Lung (tissue), 12 donors: Measurements from ENCODE around the gene PDE8B. TPM values are rescaled to one million over a fixed set of nuclear protein-coding genes. Genes with fewer than 3 reads are reported as not detected.

Source experiments
- ATAC-seq: fragments of 200-7000 bp; cut with Tn5 transposase; one replicate; pipeline ENCODE4 v1.9.1; 2020; ENCODE audit warnings: moderate number of reproducible peaks; ENCODE audit not compliant: insufficient read depth, low FRiP score
- DNase-seq, 3 donors: peaks; one replicate each; pipeline ENCODE4 v3.0.0-alpha.2; 2013 to 2017
- H3K27ac ChIP-seq, 2 donors: one replicate each; pipeline ENCODE4 v1.5.1; 2013; ENCODE audit warnings: mild to moderate bottlenecking in 2 of 2, moderate library complexity in 2 of 2, control low read depth in 1 of 2, inconsistent platforms in 1 of 2, low read depth in 1 of 2, low read length in 1 of 2
- H3K27me3 ChIP-seq, 3 donors: one replicate each; pipeline ENCODE4 v1.5.1; 2013; ENCODE audit warnings: low read length in 2 of 3; ENCODE audit not compliant: control insufficient read depth in 3 of 3, insufficient read depth in 3 of 3
- H3K36me3 ChIP-seq, 4 donors: one replicate each; pipeline ENCODE4 v1.5.1; 2013; ENCODE audit warnings: low read length in 4 of 4, mild to moderate bottlenecking in 1 of 4, moderate library complexity in 1 of 4; ENCODE audit not compliant: control insufficient read depth in 4 of 4, insufficient read depth in 4 of 4
- H3K4me1 ChIP-seq, 5 donors: one replicate each; pipeline ENCODE4 v1.5.1; 2013; ENCODE audit warnings: low read length in 5 of 5, mild to moderate bottlenecking in 2 of 5, moderate library complexity in 1 of 5; ENCODE audit not compliant: control insufficient read depth in 5 of 5, insufficient read depth in 5 of 5
- H3K4me3 ChIP-seq: one replicate; pipeline ENCODE4 v1.5.1; 2013; ENCODE audit warnings: mild to moderate bottlenecking, control low read depth, moderate library complexity
- H3K9ac ChIP-seq, 2 donors: one replicate each; pipeline ENCODE4 v1.5.1; 2013; ENCODE audit warnings: low read length in 2 of 2, control low read depth in 1 of 2; ENCODE audit not compliant: insufficient read depth in 1 of 2
- H3K9me3 ChIP-seq, 4 donors: one replicate each; pipeline ENCODE4 v1.5.1; 2013; ENCODE audit warnings: low read length in 3 of 4, mild to moderate bottlenecking in 1 of 4, moderate library complexity in 1 of 4; ENCODE audit not compliant: control insufficient read depth in 4 of 4, insufficient read depth in 3 of 4
- CTCF ChIP-seq: IDR thresholded peaks from 2 replicates; pipeline ENCODE4 v1.5.1; 2012; ENCODE audit warnings: mild to moderate bottlenecking; ENCODE audit errors: control extremely low read depth, extremely low read depth
- WGBS, 2 donors: extraction: QIAGEN DNeasy Blood & Tissue Kit; methylation state at CpG; one replicate each; pipeline ENCODE4 v1.1.7; 2013; 5-methylcytosine and 5-hydroxymethylcytosine counted together
- polyA plus RNA-seq, 2 donors: library from polyadenylated mRNA; stranded (reverse); fragments of 200-250 nt; gene quantifications; one replicate each; pipeline ENCODE4 v1.2.1, GENCODE V29; 2013
- total RNA-seq, 2 donors: library from RNA; depleted of rRNA in 1 of 2; stranded (reverse); fragments of >200 nt in 1 of 2; gene quantifications; one replicate each; pipeline ENCODE4 v1.2.1, GENCODE V29; 2014 to 2021
- donor health status: control.
- donor health status: control.
- donor health status: Bipolar disorder and iron deficiency.
- donor health status: healthy.
- donor health status: DM: yes; HTN: yes; CAD: no.

The PDE8B gene
- total and polyA plus RNA-seq, 4 donors, result 1.6 to 10.6 (median 2.1) TPM

GRCh38 chr5:77229887-77230286 lies 19.4 kb downstream of the PDE8B start:
- H3K9ac ChIP-seq, result no peak overlapping the region
- H3K27ac ChIP-seq, result no peak overlapping the region
- 89% methylated on average over 4 of the region's 4 CpGs for WGBS, 2 donors
- DNase-seq (no peak), ATAC-seq (no peak)
- no peaks in the 10 kb centered on the region for H3K9me3 ChIP-seq
- H3K27me3 ChIP-seq, result no peaks in the 10 kb centered on the region
- no peaks in the 10 kb centered on the region for H3K36me3 ChIP-seq
- H3K4me1 ChIP-seq, result peaks cover 0 to 1% (median 0%) of the 10 kb centered on the region in 5 donors
- TF ChIP-seq CTCF, result no peak
- no peak overlapping the region for H3K4me3 ChIP-seq

GRCh38 chr5:77230727-77231470 lies 20.4 kb downstream of the PDE8B start:
- H3K27ac ChIP-seq, result no peak overlapping the region
- no peak for TF ChIP-seq CTCF
- H3K9ac ChIP-seq, result no peak overlapping the region
- H3K36me3 ChIP-seq, result no peaks in the 10 kb centered on the region
- no peak for ATAC-seq
- WGBS, 2 donors, result 73 to 82% methylated on average over 4 of the region's 4 CpGs
- H3K4me3 ChIP-seq, result no peak overlapping the region
- peaks cover 0 to 1% (median 0%) of the 10 kb centered on the region in 5 donors for H3K4me1 ChIP-seq
- no peaks in the 10 kb centered on the region for H3K27me3 ChIP-seq
- peaks cover 0 to 1% (median 0%) of the 10 kb centered on the region in 4 donors for H3K9me3 ChIP-seq
- no peak for DNase-seq

GRCh38 chr5:77231471-77232138 lies 21.1 kb downstream of the PDE8B start:
- WGBS, 2 donors, result 39 to 49% methylated on average over 8 of the region's 8 CpGs

More at GRCh38 chr5:77231471-77232138, 21.1 kb downstream of the PDE8B start:
- no peak overlapping the region for H3K9ac ChIP-seq
- no peaks in the 10 kb centered on the region for H3K27me3 ChIP-seq
- peaks cover 0 to 1% (median 0%) of the 10 kb centered on the region in 4 donors for H3K9me3 ChIP-seq
- no peaks in the 10 kb centered on the region for H3K36me3 ChIP-seq
- peak overlapping the region in 1 of 2 donors; percentile 39 for H3K27ac ChIP-seq
- H3K4me3 ChIP-seq, result no peak overlapping the region
- TF ChIP-seq CTCF, result no peak
- no peak for ATAC-seq
- no peak for DNase-seq
- peaks cover 0 to 1% (median 0%) of the 10 kb centered on the region in 5 donors for H3K4me1 ChIP-seq
